ENCODE measurements around the gene PDHA1.

The PDHA1 gene

GRCh38 chrX:19342331-19342906, 1.3 kb upstream of the PDHA1 start:
- TF ChIP-seq, protein P1, sequence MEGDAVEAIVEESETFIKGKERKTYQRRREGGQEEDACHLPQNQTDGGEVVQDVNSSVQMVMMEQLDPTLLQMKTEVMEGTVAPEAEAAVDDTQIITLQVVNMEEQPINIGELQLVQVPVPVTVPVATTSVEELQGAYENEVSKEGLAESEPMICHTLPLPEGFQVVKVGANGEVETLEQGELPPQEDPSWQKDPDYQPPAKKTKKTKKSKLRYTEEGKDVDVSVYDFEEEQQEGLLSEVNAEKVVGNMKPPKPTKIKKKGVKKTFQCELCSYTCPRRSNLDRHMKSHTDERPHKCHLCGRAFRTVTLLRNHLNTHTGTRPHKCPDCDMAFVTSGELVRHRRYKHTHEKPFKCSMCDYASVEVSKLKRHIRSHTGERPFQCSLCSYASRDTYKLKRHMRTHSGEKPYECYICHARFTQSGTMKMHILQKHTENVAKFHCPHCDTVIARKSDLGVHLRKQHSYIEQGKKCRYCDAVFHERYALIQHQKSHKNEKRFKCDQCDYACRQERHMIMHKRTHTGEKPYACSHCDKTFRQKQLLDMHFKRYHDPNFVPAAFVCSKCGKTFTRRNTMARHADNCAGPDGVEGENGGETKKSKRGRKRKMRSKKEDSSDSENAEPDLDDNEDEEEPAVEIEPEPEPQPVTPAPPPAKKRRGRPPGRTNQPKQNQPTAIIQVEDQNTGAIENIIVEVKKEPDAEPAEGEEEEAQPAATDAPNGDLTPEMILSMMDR (conservative IDR thresholded peaks at IDR 0.05; ENCODE audit: low read length): no peak
- H3K4me3 ChIP-seq (ENCODE audit: low read length): no peak overlapping the region
- DNase-seq (ENCODE audit: low read depth): no peak

DNA sequence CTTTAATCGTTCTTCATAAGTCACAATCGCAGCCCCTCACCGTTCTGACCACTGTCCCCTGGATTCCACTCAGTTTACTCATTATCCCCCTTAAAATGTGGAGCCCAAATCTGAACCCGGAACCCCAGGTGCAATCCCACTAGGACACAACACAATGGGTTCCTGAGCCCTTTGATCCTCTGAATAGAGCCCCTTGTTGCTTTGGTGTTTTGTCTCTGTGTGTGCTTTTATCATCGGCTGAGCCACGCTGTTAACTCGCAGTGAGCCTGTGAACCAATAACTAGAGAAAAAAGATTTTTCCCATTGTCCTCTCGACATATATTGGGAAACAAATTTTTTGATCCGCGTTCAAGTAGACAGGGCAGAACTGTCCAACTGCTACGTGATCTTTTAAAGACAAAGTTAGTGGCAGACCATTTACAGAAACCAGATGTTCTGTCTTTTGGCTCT, 617 bp upstream of the PDHA1 start:
- DNase-seq (ENCODE audit: low read depth): no peak
- TF ChIP-seq, protein P1 (conservative IDR thresholded peaks at IDR 0.05; ENCODE audit: low read length): no peak
- peak overlapping the region; percentile 58 for H3K4me3 ChIP-seq (ENCODE audit: low read length)

DNA sequence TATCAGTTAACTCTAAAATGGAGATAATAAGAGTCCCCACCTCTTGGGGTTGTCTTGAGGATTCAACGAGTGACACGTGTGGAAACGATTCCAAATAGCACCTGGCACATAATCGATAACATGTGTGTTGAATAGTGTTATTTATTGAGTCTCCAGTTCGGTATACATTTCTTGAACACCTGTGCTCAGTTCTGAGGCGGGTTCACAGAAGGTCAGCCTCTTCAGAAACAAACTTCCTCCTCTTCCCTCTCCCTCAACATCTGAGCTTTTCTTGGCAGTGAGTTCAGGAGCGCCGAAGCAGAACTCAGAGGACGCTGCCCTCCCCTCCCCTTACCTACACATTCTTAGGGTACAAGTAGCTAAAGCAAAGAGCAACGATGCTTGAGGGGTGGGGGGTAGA, 934 bp downstream of the PDHA1 start:
- H3K4me3 ChIP-seq (ENCODE audit: low read length): peak overlapping the region; percentile 75
- no peak for DNase-seq (ENCODE audit: low read depth)
- TF ChIP-seq, protein P1 (conservative IDR thresholded peaks at IDR 0.05; ENCODE audit: low read length): no peak

GRCh38 chrX:19347916-19348315, 4.2 kb downstream of the PDHA1 start:
- H3K4me3 ChIP-seq (ENCODE audit: low read length): no peak overlapping the region
- peak; percentile 36 for DNase-seq (ENCODE audit: low read depth)
- TF ChIP-seq, protein P1 (conservative IDR thresholded peaks at IDR 0.05; ENCODE audit: low read length): no peak

DNA sequence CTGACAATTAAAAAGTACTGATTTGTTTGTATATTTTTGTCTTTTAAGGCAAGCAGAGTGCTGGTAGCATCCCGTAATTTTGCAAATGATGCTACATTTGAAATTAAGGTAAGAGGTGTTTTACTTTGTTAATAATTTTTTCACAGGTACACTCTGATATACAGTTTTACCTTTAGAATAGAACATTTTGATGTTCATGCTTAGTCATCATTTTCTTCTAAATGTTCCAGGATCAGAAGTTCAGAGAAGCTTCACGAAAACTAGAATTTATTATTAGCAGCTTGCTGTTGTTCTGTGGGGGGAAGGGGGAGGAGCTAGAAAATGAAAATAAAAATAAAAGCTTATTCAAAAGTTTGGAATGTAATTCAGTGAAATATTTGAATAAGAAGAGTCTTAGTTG, 5.5 kb downstream of the PDHA1 start:
- DNase-seq (ENCODE audit: low read depth): no peak
- TF ChIP-seq, protein P1 (conservative IDR thresholded peaks at IDR 0.05; ENCODE audit: low read length): no peak
- no peak overlapping the region for H3K4me3 ChIP-seq (ENCODE audit: low read length)

- DNase-seq (ENCODE audit: low read depth): no peak
- TF ChIP-seq, protein P1 (conservative IDR thresholded peaks at IDR 0.05; ENCODE audit: low read length): no peak
- H3K4me3 ChIP-seq (ENCODE audit: low read length): no peak overlapping the region
Measured at GRCh38 chrX:19350941-19351384, 7.2 kb downstream of the PDHA1 start.

DNA sequence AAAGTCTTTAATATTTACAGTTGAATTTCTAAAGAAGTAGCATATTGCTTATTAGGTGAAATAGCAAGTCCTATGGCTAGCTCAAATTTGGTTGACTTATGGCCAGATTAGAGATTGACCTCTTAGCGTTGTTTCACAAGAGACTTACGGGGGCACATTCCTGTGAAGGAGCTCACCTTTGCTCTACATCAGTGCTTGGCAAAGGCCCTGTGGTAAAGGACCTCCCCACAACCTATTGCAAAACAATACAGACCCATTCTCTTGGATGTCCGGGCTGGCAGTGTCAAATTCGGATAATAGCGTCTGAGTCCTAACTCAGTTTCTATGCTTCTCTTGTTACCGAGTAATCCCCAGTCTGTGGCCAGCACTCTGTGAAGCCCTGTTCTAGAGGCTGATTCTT, 10.9 kb downstream of the PDHA1 start:
- DNase-seq (ENCODE audit: low read depth): no peak
- TF ChIP-seq, protein P1 (conservative IDR thresholded peaks at IDR 0.05; ENCODE audit: low read length): no peak
- H3K4me3 ChIP-seq (ENCODE audit: low read length): no peak overlapping the region

Measured in AG10803 (cell line).